Neuronal stem cell (in vitro differentiated cells): ENCODE measurements around the gene CARS2.

Experiments
- DNase-seq: peaks from one replicate; pipeline ENCODE4 v3.0.0-alpha.2; 2013; ENCODE audit warnings: low spot score
- H2AFZ ChIP-seq: one replicate; pipeline ENCODE4 v1.6.1; 2013; ENCODE audit warnings: mild to moderate bottlenecking, low read length, inconsistent platforms
- H2AK5ac ChIP-seq: 2 replicates; pipeline ENCODE4 v1.6.1; 2013; ENCODE audit warnings: low read depth, mild to moderate bottlenecking, inconsistent platforms, low read length, moderate library complexity, mixed read lengths
- H2BK120ac ChIP-seq: 2 replicates; pipeline ENCODE4 v1.6.1; 2013; ENCODE audit warnings: low read depth, mild to moderate bottlenecking, inconsistent platforms, low read length, moderate library complexity, mixed read lengths
- H2BK12ac ChIP-seq: one replicate; pipeline ENCODE4 v1.6.1; 2013; ENCODE audit warnings: low read length, inconsistent platforms
- H2BK15ac ChIP-seq: 2 replicates; pipeline ENCODE4 v1.6.1; 2013; ENCODE audit warnings: mild to moderate bottlenecking, low read length, inconsistent platforms, mixed read lengths
- H2BK5ac ChIP-seq: one replicate; pipeline ENCODE4 v1.6.1; 2013; ENCODE audit warnings: inconsistent platforms, mild to moderate bottlenecking, low read length, moderate library complexity
- H3K14ac ChIP-seq: one replicate; pipeline ENCODE4 v1.6.1; 2013; ENCODE audit warnings: low read length, inconsistent platforms
- H3K18ac ChIP-seq: 2 replicates; pipeline ENCODE4 v1.6.1; 2013; ENCODE audit warnings: low read length, inconsistent platforms
- H3K23ac ChIP-seq: 2 replicates; pipeline ENCODE4 v1.6.1; 2013; ENCODE audit warnings: low read depth, mild to moderate bottlenecking, mixed read lengths, low read length, inconsistent platforms; ENCODE audit not compliant: poor library complexity
- H3K27ac ChIP-seq: replicated peaks from 3 replicates; pipeline ENCODE4 v1.5.1; 2013; ENCODE audit warnings: low read length, inconsistent platforms
- H3K27me3 ChIP-seq, 3 experiments: 2 replicates each; pipeline ENCODE4 v1.6.1; 2013; ENCODE audit warnings: low read length in 3 of 3, mild to moderate bottlenecking in 2 of 3, inconsistent platforms in 1 of 3, low read depth in 1 of 3, mixed read lengths in 1 of 3, moderate library complexity in 1 of 3; ENCODE audit not compliant: control insufficient read depth in 3 of 3, insufficient read depth in 3 of 3
- H3K36me3 ChIP-seq, 2 donors: replicated peaks in 1 of 2; 2 replicates each; pipeline ENCODE4 v1.6.1; 2013; ENCODE audit warnings: low read length in 2 of 2; ENCODE audit not compliant: control insufficient read depth in 2 of 2, insufficient read depth in 2 of 2
- H3K4ac ChIP-seq: 2 replicates; pipeline ENCODE4 v1.6.1; 2013; ENCODE audit warnings: inconsistent platforms, mild to moderate bottlenecking, low read length, moderate library complexity
- H3K4me1 ChIP-seq, 2 donors: 1 replicate in 1 of 2; 2 replicates in 1 of 2; pipeline ENCODE4 v1.6.1; 2013; ENCODE audit warnings: low read length in 2 of 2, low read depth in 1 of 2; ENCODE audit not compliant: control insufficient read depth in 2 of 2, insufficient read depth in 1 of 2
- H3K4me2 ChIP-seq: one replicate; pipeline ENCODE4 v1.6.1; 2013; ENCODE audit warnings: mild to moderate bottlenecking, low read length, inconsistent platforms; ENCODE audit not compliant: insufficient read depth, poor library complexity, severe bottlenecking
- H3K4me3 ChIP-seq, 2 donors: 2 replicates each; pipeline ENCODE4 v1.5.1; 2013; ENCODE audit warnings: low read length in 2 of 2, mild to moderate bottlenecking in 2 of 2, inconsistent platforms in 1 of 2, moderate library complexity in 1 of 2
- H3K79me1 ChIP-seq: one replicate; pipeline ENCODE4 v1.6.1; 2013; ENCODE audit warnings: low read depth, mild to moderate bottlenecking, inconsistent platforms, low read length, moderate library complexity
- H3K9ac ChIP-seq: one replicate; pipeline ENCODE4 v1.6.1; 2013; ENCODE audit warnings: mild to moderate bottlenecking, low read depth, low read length, inconsistent platforms; ENCODE audit not compliant: poor library complexity
- H3K9me3 ChIP-seq, 2 donors: replicated peaks in 1 of 2; 2 replicates each; pipeline versions ENCODE3 to v1.6.1; 2013; ENCODE audit warnings: low read length in 2 of 2, mild to moderate bottlenecking in 2 of 2, inconsistent platforms in 1 of 2, low read depth in 1 of 2, mixed read lengths in 1 of 2, moderate library complexity in 1 of 2; ENCODE audit not compliant: control insufficient read depth in 2 of 2, insufficient read depth in 1 of 2
- H4K8ac ChIP-seq: one replicate; pipeline ENCODE4 v1.6.1; 2013; ENCODE audit warnings: low read depth, mild to moderate bottlenecking, inconsistent platforms, low read length, moderate library complexity
- H4K91ac ChIP-seq: one replicate; pipeline ENCODE4 v1.6.1; 2013; ENCODE audit warnings: low read length, low read depth, mild to moderate bottlenecking, inconsistent platforms; ENCODE audit not compliant: poor library complexity
- whole genome bisulfite sequencing, 2 donors: extraction: QIAGEN DNeasy Blood & Tissue Kit; methylation state at CpG; one replicate each; pipeline ENCODE4 v1.1.7; 2013; ENCODE audit warnings: missing lambda C conversion rate in 2 of 2, mixed read lengths in 1 of 2; ENCODE audit not compliant: insufficient read length in 2 of 2, insufficient replicate concordance in 1 of 2; ENCODE audit errors: extremely low coverage in 2 of 2; 5-methylcytosine and 5-hydroxymethylcytosine counted together

The CARS2 gene

DNA sequence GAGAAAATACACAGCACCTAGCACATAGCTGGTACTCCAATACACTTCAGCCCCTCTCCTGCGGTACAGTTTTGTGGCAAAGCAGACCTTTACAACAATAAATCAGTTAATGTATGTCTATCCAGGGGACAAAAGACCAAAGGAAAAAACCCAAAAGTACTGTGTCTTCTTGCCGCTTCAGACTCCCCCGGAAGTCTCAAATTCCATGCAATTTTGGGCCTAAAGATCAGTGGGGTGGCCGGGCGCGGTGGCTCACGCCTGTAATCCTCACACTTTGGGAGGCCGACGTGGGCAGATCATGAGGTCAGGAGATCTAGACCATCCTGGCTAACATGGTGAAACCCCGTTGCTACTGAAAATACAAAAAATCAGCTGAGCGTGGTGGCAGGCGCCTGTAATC, 16.2 kb downstream of the CARS2 start:
- Histone ChIP-seq H2BK12ac (no peak overlapping the region), H2AK5ac (no peak overlapping the region), H3K79me1 (peaks cover 3% of the 10 kb centered on the region), H2BK15ac (no peak overlapping the region), H3K27me3 (no peaks in the 10 kb centered on the region), H2BK5ac (no peak overlapping the region), H3K36me3 (peaks cover 18 to 82% of the 10 kb centered on the region in 2 donors), H3K4ac (no peak overlapping the region), H3K4me2 (no peak overlapping the region), H3K4me1 (no peaks in the 10 kb centered on the region), H3K18ac (no peak overlapping the region), H2AFZ (no peak overlapping the region), H4K8ac (no peak overlapping the region), H3K27ac (no peak overlapping the region), H3K14ac (no peak overlapping the region), H4K91ac (no peak overlapping the region), H2BK120ac (no peak overlapping the region), H3K4me3 (no peak overlapping the region), H3K9me3 (no peaks in the 10 kb centered on the region), H3K9ac (no peak overlapping the region), H3K23ac (no peak overlapping the region)
- DNase-seq = no peak
- no CpG with 5 or more reads among the region's 12 CpGs for WGBS, 2 donors

- Histone ChIP-seq H3K27me3 (no peaks in the 10 kb centered on the region), H3K9ac (no peak overlapping the region)
These were observed 16.9 kb downstream of the CARS2 start for GRCh38 chr13:110689041-110689440.

DNA sequence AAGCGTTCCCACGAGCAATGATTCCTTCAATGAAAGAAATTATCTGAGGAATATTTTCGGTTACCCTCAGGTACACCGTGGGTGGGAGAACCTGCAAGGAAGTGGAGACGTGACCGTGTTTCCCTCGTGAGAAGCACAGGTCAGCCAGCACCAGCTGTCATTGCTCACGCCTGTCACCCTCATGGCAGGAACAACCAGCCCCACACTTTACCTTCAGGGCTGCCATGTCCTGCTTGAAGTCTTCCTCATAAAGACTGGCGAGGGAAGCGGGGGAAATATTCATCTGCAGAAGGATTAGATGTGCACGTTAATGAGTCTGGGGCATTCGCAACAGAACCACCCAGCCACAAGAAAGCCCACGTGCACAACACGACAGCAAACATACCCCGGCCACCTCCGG, 18.2 kb downstream of the CARS2 start:
- Histone ChIP-seq H3K27ac (no peak overlapping the region), H2BK12ac (no peak overlapping the region), H3K4me1 (no peaks in the 10 kb centered on the region), H3K36me3 (peaks cover 26 to 87% of the 10 kb centered on the region in 2 donors), H2AFZ (no peak overlapping the region), H3K79me1 (peaks cover 3% of the 10 kb centered on the region), H2AK5ac (no peak overlapping the region), H2BK15ac (no peak overlapping the region), H2BK120ac (no peak overlapping the region), H3K4me3 (no peak overlapping the region), H3K9ac (no peak overlapping the region), H3K4ac (no peak overlapping the region), H3K9me3 (no peaks in the 10 kb centered on the region), H2BK5ac (no peak overlapping the region), H3K14ac (no peak overlapping the region), H3K18ac (no peak overlapping the region), H3K27me3 (no peaks in the 10 kb centered on the region), H3K23ac (no peak overlapping the region), H3K4me2 (no peak overlapping the region), H4K91ac (no peak overlapping the region), H4K8ac (no peak overlapping the region)
- no CpG with 5 or more reads among the region's 16 CpGs for WGBS, 2 donors
- no peak for DNase-seq

More at GRCh38 chr13:110689041-110689440, 16.9 kb downstream of the CARS2 start:
- Histone ChIP-seq H3K9me3 (no peaks in the 10 kb centered on the region), H3K4me3 (no peak overlapping the region), H3K14ac (no peak overlapping the region), H4K91ac (no peak overlapping the region), H3K4ac (no peak overlapping the region), H4K8ac (no peak overlapping the region), H3K4me2 (no peak overlapping the region), H2AFZ (no peak overlapping the region), H2AK5ac (no peak overlapping the region), H2BK15ac (no peak overlapping the region), H3K4me1 (no peaks in the 10 kb centered on the region), H3K27ac (no peak overlapping the region), H3K18ac (no peak overlapping the region), H3K36me3 (peaks cover 19 to 84% of the 10 kb centered on the region in 2 donors), H3K23ac (no peak overlapping the region), H2BK12ac (no peak overlapping the region), H2BK120ac (no peak overlapping the region), H2BK5ac (no peak overlapping the region), H3K79me1 (peaks cover 3% of the 10 kb centered on the region)
- no peak for DNase-seq
- no CpG with 5 or more reads among the region's 9 CpGs for WGBS, 2 donors

DNA sequence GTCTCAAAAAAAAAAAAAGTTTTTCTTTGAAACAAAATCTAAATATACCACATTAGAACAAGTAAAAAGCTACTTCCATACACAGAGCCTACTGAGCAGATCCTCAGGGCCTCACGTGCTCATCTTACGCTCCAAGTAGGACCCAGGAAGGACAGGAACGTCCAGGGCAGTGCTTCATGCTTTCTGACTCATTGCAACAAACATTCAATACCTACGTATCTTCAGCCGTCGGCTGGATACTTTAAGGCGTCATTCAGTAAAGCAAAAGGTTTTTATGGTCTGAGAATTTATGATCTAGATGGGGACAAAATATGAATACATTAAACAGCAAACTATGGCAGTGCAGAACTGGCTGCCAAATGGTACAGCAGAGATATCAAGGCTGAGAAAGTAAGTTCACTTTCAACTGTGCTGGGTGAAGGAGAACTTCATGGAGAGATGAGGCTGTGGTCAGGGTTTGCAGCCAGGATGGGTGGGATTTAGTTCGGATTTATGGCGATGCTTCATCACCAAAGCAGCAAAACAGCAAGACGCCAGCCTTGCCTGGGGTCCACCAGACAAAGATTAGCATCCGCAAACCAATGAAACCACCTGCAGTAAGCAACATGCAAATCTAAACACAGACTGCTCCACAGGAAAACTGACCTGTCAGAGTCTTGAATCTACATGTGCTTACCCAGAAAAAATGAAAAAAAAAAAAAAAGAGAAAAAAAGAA, 20.5 kb downstream of the CARS2 start:
- H3K9ac ChIP-seq = no peak overlapping the region
- no peak overlapping the region for H4K8ac ChIP-seq
- no peak overlapping the region for H2BK15ac ChIP-seq
- no peak overlapping the region for H3K14ac ChIP-seq
- no peak overlapping the region for H2AFZ ChIP-seq
- no peak overlapping the region for H3K4me2 ChIP-seq
- no peak overlapping the region for H3K18ac ChIP-seq
- H2BK5ac ChIP-seq = no peak overlapping the region
- H3K9me3 ChIP-seq = no peaks in the 10 kb centered on the region
- no peak overlapping the region for H4K91ac ChIP-seq
- no peak overlapping the region for H2BK120ac ChIP-seq
- no peak overlapping the region for H3K4ac ChIP-seq
- H3K23ac ChIP-seq = no peak overlapping the region
- H3K27ac ChIP-seq = no peak overlapping the region
- no peak overlapping the region for H2BK12ac ChIP-seq
- WGBS, 2 donors = no CpG with 5 or more reads among the region's 11 CpGs
- H3K27me3 ChIP-seq = no peaks in the 10 kb centered on the region
- peaks cover 37 to 97% of the 10 kb centered on the region in 2 donors for H3K36me3 ChIP-seq
- peaks cover under 1% of the 10 kb centered on the region for H3K79me1 ChIP-seq
- no peak for DNase-seq
- H2AK5ac ChIP-seq = no peak overlapping the region
- H3K4me3 ChIP-seq = no peak overlapping the region
- no peaks in the 10 kb centered on the region for H3K4me1 ChIP-seq
